ENCODE results near the gene FRS3. TPM values are rescaled to one million over a fixed set of nuclear protein-coding genes. Genes with fewer than 3 reads are reported as not detected.

Gene FRS3
- total and polyA plus RNA-seq, 2 of the 13 experiments (the other 11 are each of a cell fraction or from before 2014, with no cell fraction given) = 3.0 to 7.4 TPM

GRCh38 chr6:41734666-41735426, 44.9 kb downstream of the FRS3 start (continued):
- TF ChIP-seq KIAA2018 (CRISPR knock-in tag; IDR thresholded peaks at IDR 0.05; ENCODE audit: borderline replicate concordance) = no peak
- TF ChIP-seq HNRNPK (IDR thresholded peaks at IDR 0.05; ENCODE audit: low read depth, low read length, poor library complexity, severe bottlenecking) = peak; percentile 61
- TF ChIP-seq, protein P1, sequence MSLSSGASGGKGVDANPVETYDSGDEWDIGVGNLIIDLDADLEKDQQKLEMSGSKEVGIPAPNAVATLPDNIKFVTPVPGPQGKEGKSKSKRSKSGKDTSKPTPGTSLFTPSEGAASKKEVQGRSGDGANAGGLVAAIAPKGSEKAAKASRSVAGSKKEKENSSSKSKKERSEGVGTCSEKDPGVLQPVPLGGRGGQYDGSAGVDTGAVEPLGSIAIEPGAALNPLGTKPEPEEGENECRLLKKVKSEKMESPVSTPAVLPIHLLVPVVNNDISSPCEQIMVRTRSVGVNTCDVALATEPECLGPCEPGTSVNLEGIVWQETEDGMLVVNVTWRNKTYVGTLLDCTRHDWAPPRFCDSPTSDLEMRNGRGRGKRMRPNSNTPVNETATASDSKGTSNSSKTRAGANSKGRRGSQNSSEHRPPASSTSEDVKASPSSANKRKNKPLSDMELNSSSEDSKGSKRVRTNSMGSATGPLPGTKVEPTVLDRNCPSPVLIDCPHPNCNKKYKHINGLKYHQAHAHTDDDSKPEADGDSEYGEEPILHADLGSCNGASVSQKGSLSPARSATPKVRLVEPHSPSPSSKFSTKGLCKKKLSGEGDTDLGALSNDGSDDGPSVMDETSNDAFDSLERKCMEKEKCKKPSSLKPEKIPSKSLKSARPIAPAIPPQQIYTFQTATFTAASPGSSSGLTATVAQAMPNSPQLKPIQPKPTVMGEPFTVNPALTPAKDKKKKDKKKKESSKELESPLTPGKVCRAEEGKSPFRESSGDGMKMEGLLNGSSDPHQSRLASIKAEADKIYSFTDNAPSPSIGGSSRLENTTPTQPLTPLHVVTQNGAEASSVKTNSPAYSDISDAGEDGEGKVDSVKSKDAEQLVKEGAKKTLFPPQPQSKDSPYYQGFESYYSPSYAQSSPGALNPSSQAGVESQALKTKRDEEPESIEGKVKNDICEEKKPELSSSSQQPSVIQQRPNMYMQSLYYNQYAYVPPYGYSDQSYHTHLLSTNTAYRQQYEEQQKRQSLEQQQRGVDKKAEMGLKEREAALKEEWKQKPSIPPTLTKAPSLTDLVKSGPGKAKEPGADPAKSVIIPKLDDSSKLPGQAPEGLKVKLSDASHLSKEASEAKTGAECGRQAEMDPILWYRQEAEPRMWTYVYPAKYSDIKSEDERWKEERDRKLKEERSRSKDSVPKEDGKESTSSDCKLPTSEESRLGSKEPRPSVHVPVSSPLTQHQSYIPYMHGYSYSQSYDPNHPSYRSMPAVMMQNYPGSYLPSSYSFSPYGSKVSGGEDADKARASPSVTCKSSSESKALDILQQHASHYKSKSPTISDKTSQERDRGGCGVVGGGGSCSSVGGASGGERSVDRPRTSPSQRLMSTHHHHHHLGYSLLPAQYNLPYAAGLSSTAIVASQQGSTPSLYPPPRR (CRISPR knock-in tag; IDR thresholded peaks at IDR 0.05; ENCODE audit: borderline replicate concordance) = peak; percentile 6; the same call in 1 of the 2 replicates
- TF ChIP-seq PLRG1 (conservative IDR thresholded peaks at IDR 0.05) = no peak
- peak; percentile 53; the same call in 1 of the 2 replicates for TF ChIP-seq ZNF317 (CRISPR knock-in tag; IDR thresholded peaks at IDR 0.05)
- TF ChIP-seq GABPA (IDR thresholded peaks at IDR 0.05; ENCODE audit: low read depth, low read length) = no peak
- no peak for TF ChIP-seq GABPA (CRISPR knock-in tag; IDR thresholded peaks at IDR 0.05; ENCODE audit: low read depth)
- TF ChIP-seq SIN3B (IDR thresholded peaks at IDR 0.05; ENCODE audit: low read length) = no peak
- TF ChIP-seq ZSCAN31 (CRISPR knock-in tag; IDR thresholded peaks at IDR 0.05; ENCODE audit: low read depth) = 0 out of 2 replicates have a peak, but pooled peaks have one; percentile 12
- TF ChIP-seq, protein P2, sequence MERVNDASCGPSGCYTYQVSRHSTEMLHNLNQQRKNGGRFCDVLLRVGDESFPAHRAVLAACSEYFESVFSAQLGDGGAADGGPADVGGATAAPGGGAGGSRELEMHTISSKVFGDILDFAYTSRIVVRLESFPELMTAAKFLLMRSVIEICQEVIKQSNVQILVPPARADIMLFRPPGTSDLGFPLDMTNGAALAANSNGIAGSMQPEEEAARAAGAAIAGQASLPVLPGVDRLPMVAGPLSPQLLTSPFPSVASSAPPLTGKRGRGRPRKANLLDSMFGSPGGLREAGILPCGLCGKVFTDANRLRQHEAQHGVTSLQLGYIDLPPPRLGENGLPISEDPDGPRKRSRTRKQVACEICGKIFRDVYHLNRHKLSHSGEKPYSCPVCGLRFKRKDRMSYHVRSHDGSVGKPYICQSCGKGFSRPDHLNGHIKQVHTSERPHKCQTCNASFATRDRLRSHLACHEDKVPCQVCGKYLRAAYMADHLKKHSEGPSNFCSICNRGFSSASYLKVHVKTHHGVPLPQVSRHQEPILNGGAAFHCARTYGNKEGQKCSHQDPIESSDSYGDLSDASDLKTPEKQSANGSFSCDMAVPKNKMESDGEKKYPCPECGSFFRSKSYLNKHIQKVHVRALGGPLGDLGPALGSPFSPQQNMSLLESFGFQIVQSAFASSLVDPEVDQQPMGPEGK (CRISPR knock-in tag; IDR thresholded peaks at IDR 0.05) = peak; percentile 94; the same call in 1 of the 2 replicates
- TF ChIP-seq, protein P3, sequence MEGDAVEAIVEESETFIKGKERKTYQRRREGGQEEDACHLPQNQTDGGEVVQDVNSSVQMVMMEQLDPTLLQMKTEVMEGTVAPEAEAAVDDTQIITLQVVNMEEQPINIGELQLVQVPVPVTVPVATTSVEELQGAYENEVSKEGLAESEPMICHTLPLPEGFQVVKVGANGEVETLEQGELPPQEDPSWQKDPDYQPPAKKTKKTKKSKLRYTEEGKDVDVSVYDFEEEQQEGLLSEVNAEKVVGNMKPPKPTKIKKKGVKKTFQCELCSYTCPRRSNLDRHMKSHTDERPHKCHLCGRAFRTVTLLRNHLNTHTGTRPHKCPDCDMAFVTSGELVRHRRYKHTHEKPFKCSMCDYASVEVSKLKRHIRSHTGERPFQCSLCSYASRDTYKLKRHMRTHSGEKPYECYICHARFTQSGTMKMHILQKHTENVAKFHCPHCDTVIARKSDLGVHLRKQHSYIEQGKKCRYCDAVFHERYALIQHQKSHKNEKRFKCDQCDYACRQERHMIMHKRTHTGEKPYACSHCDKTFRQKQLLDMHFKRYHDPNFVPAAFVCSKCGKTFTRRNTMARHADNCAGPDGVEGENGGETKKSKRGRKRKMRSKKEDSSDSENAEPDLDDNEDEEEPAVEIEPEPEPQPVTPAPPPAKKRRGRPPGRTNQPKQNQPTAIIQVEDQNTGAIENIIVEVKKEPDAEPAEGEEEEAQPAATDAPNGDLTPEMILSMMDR (CRISPR knock-in tag; IDR thresholded peaks at IDR 0.05) = peak; percentile 24; the same call in 1 of the 2 replicates
